ENCODE data around the gene TIGD1.

The TIGD1 gene

DNA sequence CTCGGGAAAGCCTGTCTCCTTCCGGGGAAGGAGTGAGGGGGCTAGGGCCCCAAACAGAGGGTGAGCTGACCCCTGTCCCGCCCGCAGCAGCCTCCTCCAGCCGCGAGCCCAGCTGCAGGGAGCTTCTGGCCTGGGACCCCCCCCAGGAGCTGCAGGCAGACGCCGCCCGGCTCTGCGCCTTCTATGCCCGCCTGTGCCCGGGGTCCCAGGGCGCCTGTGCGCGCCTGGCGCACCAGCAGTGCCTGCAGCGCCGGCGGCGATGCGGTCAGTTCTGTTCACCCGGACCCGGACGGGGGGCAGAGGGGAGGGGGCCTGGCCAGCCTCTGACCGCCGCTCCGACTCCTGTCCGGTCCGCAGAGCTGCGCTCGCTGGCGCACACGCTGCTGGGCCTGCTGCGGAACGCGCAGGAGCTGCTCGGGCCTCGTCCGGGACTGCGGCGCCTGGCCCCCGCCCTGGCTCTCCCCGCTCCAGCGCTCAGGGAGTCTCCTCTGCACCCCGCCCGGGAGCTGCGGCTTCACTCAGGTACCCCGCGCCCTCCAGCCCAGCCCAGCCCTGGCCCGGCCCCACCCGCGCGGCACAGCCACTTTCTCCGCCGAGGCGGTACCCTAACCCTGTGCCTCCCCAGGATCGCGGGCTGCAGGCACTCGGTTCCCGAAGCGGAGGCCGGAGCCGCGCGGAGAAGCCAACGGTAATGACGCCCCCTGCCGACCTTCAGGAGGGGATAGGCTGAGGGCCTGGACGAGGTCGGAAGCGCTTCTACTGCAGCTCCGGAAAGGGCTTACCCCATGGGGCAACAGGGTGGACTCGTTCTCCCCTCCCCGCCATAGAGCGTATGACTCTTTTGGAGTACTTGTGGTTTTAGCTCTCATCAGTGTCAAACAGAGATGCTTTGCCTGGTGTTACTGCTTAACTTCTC, 26.4 kb downstream of the TIGD1 start:
- DNase-seq (ENCODE audit: low spot score): peak; percentile 39

DNA sequence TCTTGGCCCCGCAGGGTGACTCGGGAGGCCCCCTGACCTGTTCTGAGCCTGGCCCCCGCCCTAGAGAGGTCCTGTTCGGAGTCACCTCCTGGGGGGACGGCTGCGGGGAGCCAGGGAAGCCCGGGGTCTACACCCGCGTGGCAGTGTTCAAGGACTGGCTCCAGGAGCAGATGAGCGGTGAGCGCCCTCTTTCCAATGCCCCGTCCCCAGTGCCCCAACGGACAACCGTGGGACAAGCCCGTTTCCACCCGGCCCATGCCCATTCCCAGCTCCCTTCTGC, 27.0 kb downstream of the TIGD1 start:
- DNase-seq (ENCODE audit: low spot score): no peak

- no peak for DNase-seq (ENCODE audit: low spot score)
Measured at GRCh38 chr2:232522623-232523401, 27.5 kb downstream of the TIGD1 start.

DNA sequence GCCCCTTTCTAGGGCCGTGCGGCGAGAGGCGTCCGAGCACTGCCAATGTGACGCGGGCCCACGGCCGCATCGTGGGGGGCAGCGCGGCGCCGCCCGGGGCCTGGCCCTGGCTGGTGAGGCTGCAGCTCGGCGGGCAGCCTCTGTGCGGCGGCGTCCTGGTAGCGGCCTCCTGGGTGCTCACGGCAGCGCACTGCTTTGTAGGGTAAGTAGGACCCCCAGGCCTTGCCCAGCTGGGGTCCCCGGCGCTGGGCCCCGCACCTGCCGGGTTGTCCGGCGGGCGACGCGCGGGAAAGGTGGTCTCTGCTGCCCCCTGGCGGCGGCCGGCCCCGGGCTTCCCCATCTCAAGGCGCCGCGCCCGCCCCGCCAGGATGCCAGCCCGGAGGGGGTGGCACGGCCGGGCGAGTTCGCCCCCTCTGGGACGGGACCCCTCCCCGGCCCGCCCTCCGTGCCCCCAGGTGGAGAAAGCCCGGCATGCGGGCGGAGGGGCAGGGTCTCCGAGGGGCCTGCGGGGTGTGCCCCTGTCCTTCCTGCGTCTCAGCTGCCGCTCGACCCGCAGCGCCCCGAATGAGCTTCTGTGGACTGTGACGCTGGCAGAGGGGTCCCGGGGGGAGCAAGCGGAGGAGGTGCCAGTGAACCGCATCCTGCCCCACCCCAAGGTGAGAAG, 28.3 kb downstream of the TIGD1 start:
- peak; percentile 50 for DNase-seq (ENCODE audit: low spot score)

- DNase-seq (ENCODE audit: low spot score): no peak
Measured at GRCh38 chr2:232521098-232521497, 29.3 kb downstream of the TIGD1 start.

DNA sequence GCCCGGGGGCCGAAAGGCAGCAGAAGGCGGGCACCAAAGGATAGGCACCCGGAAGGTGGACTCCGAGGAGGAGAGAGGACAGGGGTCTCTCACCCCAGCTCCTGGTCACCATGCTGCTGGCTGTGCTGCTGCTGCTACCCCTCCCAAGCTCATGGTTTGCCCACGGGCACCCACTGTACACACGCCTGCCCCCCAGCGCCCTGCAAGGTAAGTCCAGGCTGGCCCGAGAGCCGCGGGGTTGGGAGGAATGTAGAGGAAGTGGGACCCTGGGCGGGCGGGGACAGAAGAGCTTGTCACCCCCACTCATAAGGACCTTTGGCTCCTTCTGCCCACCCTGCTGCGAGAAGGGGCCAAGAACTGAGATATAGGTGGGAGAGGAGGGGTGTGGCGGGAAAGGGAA, 29.9 kb downstream of the TIGD1 start:
- DNase-seq (ENCODE audit: low spot score): no peak

DNA sequence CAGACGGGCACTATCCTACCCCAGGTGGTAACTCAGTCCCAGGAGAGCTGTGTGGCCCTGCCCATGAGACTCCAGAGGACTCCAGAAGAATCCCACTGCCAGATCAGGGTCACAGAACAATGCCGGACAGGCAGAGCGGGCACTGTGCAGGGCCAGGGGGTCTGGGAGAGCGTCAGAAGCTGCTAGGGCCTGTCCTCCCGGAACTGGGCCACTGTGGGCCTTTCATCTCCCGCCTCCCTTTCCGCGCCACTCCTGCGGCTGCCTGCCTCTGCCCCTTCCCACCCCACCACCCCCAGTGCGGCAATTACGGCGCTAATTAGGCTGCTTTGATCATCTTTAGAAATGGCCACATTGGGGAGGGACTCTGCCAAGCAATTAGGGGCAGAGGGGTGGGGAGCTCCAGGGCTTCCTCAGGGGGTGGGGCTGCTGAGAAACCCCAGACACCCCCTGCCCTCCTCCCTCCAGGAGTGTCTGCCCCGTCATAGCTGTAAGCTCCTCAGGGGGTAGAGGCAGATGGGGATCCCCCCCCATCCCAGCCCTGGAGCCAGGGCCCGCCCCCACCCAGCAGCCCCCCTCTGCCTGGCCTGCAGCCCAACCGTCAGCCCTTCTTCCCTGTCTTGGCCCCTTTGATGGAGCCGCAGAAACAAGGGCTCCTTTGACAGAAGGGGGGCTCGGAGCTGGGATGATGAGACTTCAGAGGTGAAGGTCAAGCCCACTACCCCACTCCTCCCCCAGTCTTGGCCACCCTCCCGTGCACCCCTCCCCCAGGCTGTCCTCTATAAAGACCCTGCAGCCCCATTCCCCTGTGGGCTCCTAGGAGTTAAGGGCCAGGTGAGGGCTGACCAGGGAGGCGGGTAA, 30.5 kb downstream of the TIGD1 start, which contains the start of gene PRSS56:
PRSS56 (plus strand) TSS at position 808 of the 858 bp plus-strand sequence. CDS start 211 bp downstream, outside the sequence.
- no peak for DNase-seq (ENCODE audit: low spot score)

DNA sequence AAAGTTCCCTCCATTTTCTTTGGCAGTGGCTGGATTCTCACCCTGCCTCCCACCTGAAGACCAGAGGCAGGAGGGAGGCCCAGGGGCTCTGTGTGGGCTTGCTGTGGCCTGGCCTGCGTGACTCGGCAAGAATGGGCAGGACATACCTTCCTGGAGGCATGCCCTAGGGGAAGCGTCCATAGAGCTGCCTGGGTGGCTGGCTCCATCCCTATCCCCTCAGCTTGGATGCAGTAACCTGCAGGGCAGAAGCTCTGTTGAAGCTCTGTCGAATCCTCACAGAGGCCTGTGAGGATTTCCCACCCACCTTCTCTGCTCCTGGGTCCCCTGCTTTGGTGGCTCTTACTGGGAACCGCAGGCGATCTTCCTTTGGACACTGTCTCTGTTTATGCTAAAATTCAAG, 31.5 kb downstream of the TIGD1 start:
- DNase-seq (ENCODE audit: low spot score): no peak

- no peak for DNase-seq (ENCODE audit: low spot score)
Measured at GRCh38 chr2:232516551-232516950, 33.8 kb downstream of the TIGD1 start.

- DNase-seq (ENCODE audit: low spot score): no peak
Measured at GRCh38 chr2:232515639-232516038, 34.7 kb downstream of the TIGD1 start.

DNA sequence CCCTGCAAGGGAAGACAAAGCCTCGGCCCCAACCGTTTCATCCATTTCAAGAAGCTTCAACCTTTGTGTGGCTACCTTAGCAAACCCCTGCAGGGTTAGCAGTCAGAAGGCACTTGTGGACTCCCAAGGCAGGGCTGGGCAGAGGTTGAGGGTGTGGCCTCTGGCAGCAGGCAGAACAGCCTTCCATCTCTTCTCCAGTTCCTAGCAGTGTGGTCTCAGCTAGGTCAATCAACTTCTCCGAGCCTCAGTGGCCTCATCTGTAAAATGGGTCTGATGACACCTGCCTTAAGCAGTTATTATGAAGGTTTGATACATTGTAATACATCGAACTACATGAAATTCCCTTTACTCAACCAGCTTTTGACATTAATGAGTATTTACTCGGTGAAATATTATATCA, 37.0 kb downstream of the TIGD1 start:
- DNase-seq (ENCODE audit: low spot score): no peak

- DNase-seq (ENCODE audit: low spot score): no peak
Measured at GRCh38 chr2:232512602-232513001, 37.8 kb downstream of the TIGD1 start.

GRCh38 chr2:232511336-232511890, 38.9 kb downstream of the TIGD1 start:
- DNase-seq (ENCODE audit: low spot score): no peak

GRCh38 chr2:232508251-232508650, 42.1 kb downstream of the TIGD1 start:
- DNase-seq (ENCODE audit: low spot score): no peak

DNA sequence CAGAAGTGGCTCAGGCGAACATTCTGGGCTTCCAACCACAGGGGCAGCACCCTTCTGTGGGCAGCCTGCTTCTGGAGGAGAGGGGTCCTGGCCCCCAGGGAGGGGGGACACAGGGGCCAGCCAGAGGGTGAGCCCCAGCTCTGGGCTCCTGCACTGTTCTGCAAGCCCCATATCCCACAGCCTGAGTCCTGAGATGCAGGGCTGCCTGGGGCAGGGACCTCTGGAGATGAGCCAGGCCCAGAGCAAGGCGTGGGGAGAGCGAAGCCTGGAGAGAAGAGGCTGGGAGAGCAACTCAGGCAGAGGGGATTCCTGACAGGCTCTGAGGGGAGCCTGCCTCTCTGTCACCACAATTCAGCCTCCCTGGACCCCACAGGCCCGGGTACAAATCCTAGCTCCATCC, 43.6 kb downstream of the TIGD1 start:
- DNase-seq (ENCODE audit: low spot score): no peak

GRCh38 chr2:232505856-232506255, 44.5 kb downstream of the TIGD1 start:
- DNase-seq (ENCODE audit: low spot score): no peak

- no peak for DNase-seq (ENCODE audit: low spot score)
Measured at GRCh38 chr2:232504438-232504837, 45.9 kb downstream of the TIGD1 start.

DNA sequence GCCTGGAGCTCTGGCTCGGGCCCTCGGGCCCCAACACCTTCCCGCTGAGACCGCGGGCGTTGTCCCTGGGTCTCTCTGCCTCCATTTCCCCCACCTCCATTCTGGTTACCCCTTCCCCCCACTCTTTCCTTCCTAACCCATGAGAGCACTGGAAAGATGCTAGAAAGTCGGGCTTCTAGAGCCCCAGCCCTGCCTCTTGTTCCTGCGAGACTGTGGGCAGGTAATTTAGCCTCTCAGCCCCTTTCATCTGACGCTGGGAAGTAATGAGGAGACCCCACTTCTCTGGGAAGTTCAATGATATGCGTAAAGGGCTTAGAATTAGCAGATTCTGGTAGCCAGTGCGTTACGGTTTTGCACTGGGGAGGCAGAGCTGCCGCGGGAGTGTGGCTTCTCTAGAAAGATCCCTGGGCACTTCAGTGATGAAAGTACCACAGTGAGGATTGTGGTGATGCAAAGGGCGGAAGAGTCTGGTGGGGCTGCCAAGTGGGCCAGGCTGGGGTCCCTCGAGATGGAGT, 46.5 kb downstream of the TIGD1 start:
- DNase-seq (ENCODE audit: low spot score): no peak

DNA sequence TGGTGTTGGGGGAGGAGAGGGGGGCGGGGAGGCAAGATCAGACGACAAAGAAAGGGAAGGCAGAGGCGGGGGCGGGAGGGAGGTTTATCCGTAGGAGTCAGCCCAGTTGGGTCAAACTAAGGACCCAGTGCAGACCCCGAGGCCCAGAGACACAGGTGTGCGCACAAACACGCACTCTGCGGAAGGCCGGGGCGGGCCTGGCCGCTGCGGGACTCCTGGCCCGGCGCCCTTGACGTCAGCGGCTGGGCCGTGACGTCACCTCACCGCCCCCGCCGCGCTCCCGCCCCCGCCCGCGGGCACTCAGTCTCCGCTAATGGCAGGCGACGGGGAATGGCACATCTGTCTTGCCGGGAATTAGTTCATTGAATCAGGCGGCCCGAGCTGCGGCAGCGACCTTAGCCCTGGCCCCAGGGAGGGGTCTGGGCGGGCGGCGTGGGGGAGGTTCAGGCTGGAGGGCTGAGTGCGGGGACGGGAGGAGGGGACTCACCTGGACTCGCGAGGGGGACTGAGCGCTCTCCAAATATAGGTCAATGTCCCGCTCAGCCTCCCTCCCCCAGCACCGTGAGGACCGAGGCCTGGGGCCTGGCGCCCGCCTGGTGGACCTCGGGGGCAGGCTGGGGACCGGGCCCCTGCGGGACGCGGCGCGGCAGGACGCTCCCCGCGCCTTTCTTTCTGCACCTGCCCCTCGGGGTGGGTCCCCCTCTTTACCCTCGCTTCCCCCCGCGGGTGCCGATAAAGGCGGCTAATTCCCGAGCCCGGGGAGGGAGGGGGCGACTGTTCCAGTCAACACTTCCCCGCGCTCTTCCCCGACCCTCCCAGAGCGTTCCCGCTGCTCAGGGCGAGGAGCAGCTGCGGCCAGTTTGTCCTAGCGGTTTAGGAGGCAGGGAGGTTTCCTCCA, 47.2 kb downstream of the TIGD1 start:
- no peak for DNase-seq (ENCODE audit: low spot score)

- no peak for DNase-seq (ENCODE audit: low spot score)
Measured at GRCh38 chr2:232502511-232502910, 47.8 kb downstream of the TIGD1 start.

Measured in activated CD4-positive, alpha-beta T cell treated with anti-CD3 and anti-CD28 coated beads, Interleukin-2, Interleukin-4, amounts not matched to agents 100 ng/mL and 50 ng/mL, durations not matched to agents 16 hours and 8 hours (primary cell).